ENCODE results near the gene ACTN1.

- TF ChIP-seq CTCF (IDR thresholded peaks at IDR 0.05; ENCODE audit: low read length) = no peak
- no peak for TF ChIP-seq EZH2 (IDR thresholded peaks at IDR 0.05; ENCODE audit: borderline replicate concordance, low read length)
These were observed 70.3 kb downstream of the ACTN1 start for GRCh38 chr14:68908803-68909202.
